Panc1 (cell line): ENCODE results near the gene MACROD2. TPM values are rescaled to one million over a fixed set of nuclear protein-coding genes. Genes with fewer than 3 reads are reported as not detected.

Source experiments
- ATAC-seq: fragments of 200-7000 bp; cut with Tn5 transposase; 2 replicates; pipeline ENCODE4 v1.9.1; 2020; ENCODE audit warnings: mild to moderate bottlenecking, moderate library complexity
- BruUV-seq: library from RNA; stranded (reverse); fragments of 400-500 nt; replicated peaks from 2 replicates; lab custom pipeline; 2021; lab: Mats Ljungman, UMichigan
- CTCF ChIA-PET: fragments of 300-600 bp; sonication (Branson Sonifier 250); formaldehyde crosslinking; loops from one replicate; lab custom pipeline; 2022; ENCODE audit warnings: antibody characterized with exemption; lab: Charles Lee
- POLR2A ChIA-PET: fragments of 300-600 bp; sonication (Branson Sonifier 250); formaldehyde crosslinking; loops from one replicate; lab custom pipeline; 2022; ENCODE audit warnings: antibody characterized with exemption; lab: Charles Lee
- DNase-seq: peaks from one replicate; pipeline ENCODE4 v3.0.0-alpha.2; 2010; ENCODE audit warnings: low read depth, low spot score
- H3K27ac ChIP-seq: 2 replicates; pipeline ENCODE4 v1.5.1; 2011; ENCODE audit warnings: mild to moderate bottlenecking, low read length, inconsistent platforms
- H3K27me3 ChIP-seq: fragments of 200-500 bp; sonication (Bioruptor generic); 2 replicates; pipeline ENCODE4 v1.6.0; 2014; ENCODE audit warnings: low read length, inconsistent platforms; ENCODE audit not compliant: control insufficient read depth, insufficient read depth
- H3K36me3 ChIP-seq: fragments of 200-500 bp; sonication (Bioruptor generic); 2 replicates; pipeline ENCODE4 v1.5.1; 2014; ENCODE audit warnings: inconsistent platforms, mild to moderate bottlenecking, low read length, moderate library complexity; ENCODE audit not compliant: control insufficient read depth, insufficient read depth
- H3K4me1 ChIP-seq: 2 replicates; pipeline ENCODE4 v1.5.1; 2011; ENCODE audit warnings: inconsistent platforms, mild to moderate bottlenecking, low read length, moderate library complexity; ENCODE audit not compliant: control insufficient read depth, insufficient read depth
- H3K4me3 ChIP-seq, 2 experiments: 2 replicates each; pipeline ENCODE4 v1.5.1; 2011 to 2012; ENCODE audit warnings: low read depth in 2 of 2, low read length in 2 of 2, mild to moderate bottlenecking in 2 of 2, inconsistent platforms in 1 of 2, moderate library complexity in 1 of 2
- H3K9me3 ChIP-seq: fragments of 200-500 bp; sonication (Bioruptor generic); 2 replicates; pipeline ENCODE4 v1.5.1; 2014; ENCODE audit warnings: low read depth, mild to moderate bottlenecking, inconsistent platforms, low read length, moderate library complexity; ENCODE audit not compliant: control insufficient read depth, insufficient read depth
- POLR2AphosphoS5 ChIP-seq: IDR thresholded peaks from 2 replicates; pipeline ENCODE4 v1.6.1; 2012; ENCODE audit warnings: mild to moderate bottlenecking, low read depth, low read length, moderate library complexity
- REST ChIP-seq, 2 experiments: IDR thresholded peaks; 2 replicates each; pipeline ENCODE4 v1.6.1; 2011 to 2012; ENCODE audit warnings: low read depth in 2 of 2, control low read depth in 1 of 2, low read length in 1 of 2, mild to moderate bottlenecking in 1 of 2, moderate library complexity in 1 of 2; ENCODE audit not compliant: insufficient read depth in 1 of 2
- SIN3A ChIP-seq: IDR thresholded peaks from 2 replicates; pipeline ENCODE4 v1.6.1; 2012; ENCODE audit warnings: low read depth, mild to moderate bottlenecking, low read length, moderate library complexity, borderline replicate concordance; ENCODE audit not compliant: insufficient read depth
- TCF7L2 ChIP-seq: IDR thresholded peaks from 2 replicates; pipeline ENCODE4 v1.6.1; 2011; ENCODE audit warnings: mild to moderate bottlenecking, low read depth, low read length, inconsistent platforms
- in situ Hi-C: cut with HindIII; loops from 2 replicates; pipeline ENCODE4 v1.10.0; 2016; ENCODE audit warnings: low sequenced_read_pairs, low pct_unique_long_range_greater_than_20kb
- intact Hi-C: fragments of 100-400 bp; cut with micrococcal nuclease; formaldehyde crosslinking; loops from one replicate; pipeline ENCODE4 v1.10.0; 2022; ENCODE audit not compliant: unreplicated experiment
- total RNA-seq: library from RNA; stranded (reverse); gene quantifications from one replicate; pipeline ENCODE4 v1.2.1, GENCODE V29; 2021; ENCODE audit not compliant: unreplicated experiment
- TF ChIP-seq, protein P1 (sequence below): fragments of 450-650 bp; IDR thresholded peaks from 2 replicates; pipeline ENCODE4 v1.5.1; 2017; ENCODE audit warnings: mild to moderate bottlenecking

Gene MACROD2
- total RNA-seq, 1 experiment from 2014 or later = 1.2 TPM

- H3K36me3 ChIP-seq = no peaks in the 10 kb centered on the region
- ChIA-PET POLR2A (no interaction called here), CTCF (no interaction called here)
- no peaks in the 10 kb centered on the region for H3K4me1 ChIP-seq
- no peaks in the 10 kb centered on the region for H3K9me3 ChIP-seq
- H3K4me3 ChIP-seq = no peak overlapping the region
- TF ChIP-seq SIN3A (no peak), REST (IDR thresholded peaks at IDR 0.05; ENCODE audit: insufficient read depth in 1 of 2, low read depth in 2 of 2, low read length in 1 of 2) (no peak), TCF7L2 (no peak), POLR2AphosphoS5 (no peak)
- TF ChIP-seq, protein P1, sequence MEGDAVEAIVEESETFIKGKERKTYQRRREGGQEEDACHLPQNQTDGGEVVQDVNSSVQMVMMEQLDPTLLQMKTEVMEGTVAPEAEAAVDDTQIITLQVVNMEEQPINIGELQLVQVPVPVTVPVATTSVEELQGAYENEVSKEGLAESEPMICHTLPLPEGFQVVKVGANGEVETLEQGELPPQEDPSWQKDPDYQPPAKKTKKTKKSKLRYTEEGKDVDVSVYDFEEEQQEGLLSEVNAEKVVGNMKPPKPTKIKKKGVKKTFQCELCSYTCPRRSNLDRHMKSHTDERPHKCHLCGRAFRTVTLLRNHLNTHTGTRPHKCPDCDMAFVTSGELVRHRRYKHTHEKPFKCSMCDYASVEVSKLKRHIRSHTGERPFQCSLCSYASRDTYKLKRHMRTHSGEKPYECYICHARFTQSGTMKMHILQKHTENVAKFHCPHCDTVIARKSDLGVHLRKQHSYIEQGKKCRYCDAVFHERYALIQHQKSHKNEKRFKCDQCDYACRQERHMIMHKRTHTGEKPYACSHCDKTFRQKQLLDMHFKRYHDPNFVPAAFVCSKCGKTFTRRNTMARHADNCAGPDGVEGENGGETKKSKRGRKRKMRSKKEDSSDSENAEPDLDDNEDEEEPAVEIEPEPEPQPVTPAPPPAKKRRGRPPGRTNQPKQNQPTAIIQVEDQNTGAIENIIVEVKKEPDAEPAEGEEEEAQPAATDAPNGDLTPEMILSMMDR = no peak
- no peaks in the 10 kb centered on the region for H3K27me3 ChIP-seq
- in situ Hi-C loops = no loop called here
- ATAC-seq (no peak), DNase-seq (no peak)
- BruUV-seq = no TSS peak
- intact Hi-C loops = no loop called here
- H3K27ac ChIP-seq = no peak overlapping the region
Measured at GRCh38 chr20:14569641-14570040, 574.3 kb downstream of the MACROD2 start.

- TF ChIP-seq SIN3A (no peak), POLR2AphosphoS5 (no peak), TCF7L2 (no peak), REST (IDR thresholded peaks at IDR 0.05; ENCODE audit: insufficient read depth in 1 of 2, low read depth in 2 of 2, low read length in 1 of 2) (no peak)
- TF ChIP-seq, protein P1 = no peak
- H3K36me3 ChIP-seq = no peaks in the 10 kb centered on the region
- ATAC-seq = no peak
- no peaks in the 10 kb centered on the region for H3K4me1 ChIP-seq
- no peak overlapping the region for H3K27ac ChIP-seq
- BruUV-seq = no TSS peak
- POLR2A ChIA-PET = no interaction called here
- CTCF ChIA-PET = no interaction called here
- H3K9me3 ChIP-seq = no peaks in the 10 kb centered on the region
- no peak overlapping the region for H3K4me3 ChIP-seq
- intact Hi-C loops = no loop called here
- no peaks in the 10 kb centered on the region for H3K27me3 ChIP-seq
- in situ Hi-C loops = no loop called here
- DNase-seq = no peak
Measured at GRCh38 chr20:14570811-14571210, 575.5 kb downstream of the MACROD2 start.
